ELR (cell line): ENCODE measurements around the gene F8.
"Not testable (repeated sequence)": the region's sequence is repeated elsewhere in the genome, so short reads cannot be mapped to it uniquely, and the experiment has no call there.

Experiments
- DNase-seq: peaks from one replicate; pipeline ENCODE4 v3.0.0-alpha.2; 2015; ENCODE audit warnings: low read depth

The F8 gene

DNA sequence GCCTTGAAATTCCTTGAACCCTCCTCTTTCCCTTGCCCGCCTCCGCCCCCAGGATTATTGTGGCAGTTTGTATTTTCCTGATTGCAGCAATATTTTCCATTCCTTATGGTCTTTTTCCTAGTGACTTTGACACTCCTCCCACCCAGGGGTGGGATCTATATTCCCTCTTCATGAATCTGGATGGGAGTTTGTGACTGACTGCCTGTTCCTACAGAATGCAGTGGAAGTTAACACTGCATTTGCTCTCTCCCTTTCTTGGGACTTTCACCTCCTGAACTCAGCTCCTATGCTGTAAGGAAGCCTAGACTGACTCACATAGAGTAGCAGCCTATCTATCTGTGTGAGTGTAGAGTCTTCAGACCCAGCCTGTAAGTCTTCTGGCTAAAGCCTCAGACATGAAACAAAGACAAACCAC is 6.4 kb upstream of the F8 start:
- DNase-seq = peak; percentile 39

DNA sequence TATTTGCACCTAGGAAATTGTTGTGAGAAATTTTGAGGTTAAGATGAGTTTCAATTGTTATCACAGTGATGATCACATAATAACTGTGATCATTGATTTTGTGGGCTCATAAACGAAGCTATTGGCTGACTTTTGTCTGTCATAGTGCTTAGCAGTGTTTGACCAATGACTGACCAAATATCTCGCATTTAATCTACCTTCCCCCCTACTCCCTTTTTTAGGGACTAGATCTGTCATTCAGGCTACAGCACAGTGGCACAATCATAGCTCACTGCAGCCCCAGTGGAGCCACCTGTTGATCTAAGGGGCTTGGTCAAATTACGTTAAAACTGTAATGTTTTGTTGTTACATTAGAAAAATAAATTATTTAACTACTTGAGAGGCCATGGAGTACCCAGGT is 5.6 kb upstream of the F8 start:
- DNase-seq = no peak

DNA sequence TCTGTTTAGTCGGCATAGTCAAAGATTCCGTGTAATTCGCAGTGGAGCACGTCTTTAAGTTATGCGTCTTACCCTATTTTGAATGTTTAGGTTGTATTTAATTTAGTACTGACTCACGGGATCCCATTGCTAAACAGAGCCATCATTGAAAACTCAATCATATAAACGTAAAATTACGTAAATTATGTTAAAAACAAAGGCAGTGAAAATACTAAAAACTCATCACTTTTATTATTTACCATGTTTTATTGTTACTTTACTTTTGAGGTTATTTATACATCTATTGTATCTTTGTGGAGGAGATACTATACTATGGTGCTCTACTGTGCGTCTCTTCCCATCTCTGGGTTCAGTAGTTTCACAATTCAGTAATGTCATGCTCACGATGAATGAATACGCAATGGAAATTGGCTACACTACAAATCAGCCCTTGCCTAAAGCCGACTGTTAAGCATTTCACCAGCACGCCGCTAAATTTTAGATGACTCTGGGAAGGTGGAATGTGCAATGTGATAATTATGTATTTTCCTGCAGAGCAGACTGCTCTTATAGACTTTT is 5.1 kb upstream of the F8 start:
- peak; percentile 67 for DNase-seq

DNA sequence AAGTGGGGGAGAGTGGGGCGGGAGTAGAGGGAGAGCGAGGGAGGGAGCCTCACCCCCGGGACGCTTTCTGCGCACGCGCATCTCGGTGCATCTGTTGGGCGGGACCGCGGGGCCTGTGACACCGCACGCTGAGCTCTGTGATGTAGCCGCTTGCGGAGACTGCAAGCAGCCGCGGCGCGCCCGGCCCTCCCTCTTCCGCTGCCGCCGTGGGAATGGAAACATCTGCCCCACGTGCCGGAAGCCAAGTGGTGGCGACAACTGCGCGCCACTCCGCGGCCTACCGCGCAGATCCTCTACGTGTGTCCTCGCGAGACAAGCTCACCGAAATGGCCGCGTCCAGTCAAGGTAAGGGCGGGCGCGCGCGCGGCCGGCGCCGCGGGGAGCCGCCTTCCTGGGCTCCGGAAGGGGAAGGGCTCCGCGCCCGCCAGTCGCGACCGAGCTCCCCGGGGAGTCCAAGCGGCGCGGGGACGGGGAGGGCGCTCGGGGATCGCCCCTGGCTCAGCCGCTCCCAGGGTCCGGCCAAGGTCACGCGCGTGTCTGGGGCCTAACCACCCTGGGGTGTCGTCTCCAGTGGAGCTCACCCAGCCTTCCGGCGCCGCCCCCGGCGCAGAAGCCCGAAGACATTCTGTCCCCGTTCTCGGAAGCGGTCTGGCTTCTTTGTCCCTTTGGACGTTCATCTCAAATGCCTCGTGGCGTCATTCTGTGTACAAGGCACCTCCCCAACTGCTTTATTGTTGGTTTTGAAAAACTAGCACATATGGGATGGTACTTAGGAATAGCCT is 4.4 kb upstream of the F8 start, which contains the start of gene FUNDC2:
TSS of gene FUNDC2 (plus strand) at position 118 of the 782 bp plus-strand sequence. CDS start at position 213, 95 bp downstream.
- DNase-seq = peak; percentile 90

DNA sequence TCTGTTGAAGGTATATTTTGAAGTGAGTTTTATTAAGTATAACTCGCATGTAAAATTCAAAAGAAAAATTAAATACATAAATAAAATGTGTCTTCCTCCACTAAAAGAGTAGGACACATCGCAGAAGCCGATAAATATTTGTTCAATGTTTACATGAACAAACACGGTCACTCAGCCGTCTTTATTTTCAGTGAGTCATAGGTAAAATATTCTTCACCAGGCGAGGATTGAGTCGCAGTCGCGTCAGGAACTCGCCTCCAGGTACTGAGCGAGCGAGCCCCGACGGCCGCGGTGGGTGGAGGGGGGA is 3.9 kb upstream of the F8 start:
- no peak for DNase-seq

DNA sequence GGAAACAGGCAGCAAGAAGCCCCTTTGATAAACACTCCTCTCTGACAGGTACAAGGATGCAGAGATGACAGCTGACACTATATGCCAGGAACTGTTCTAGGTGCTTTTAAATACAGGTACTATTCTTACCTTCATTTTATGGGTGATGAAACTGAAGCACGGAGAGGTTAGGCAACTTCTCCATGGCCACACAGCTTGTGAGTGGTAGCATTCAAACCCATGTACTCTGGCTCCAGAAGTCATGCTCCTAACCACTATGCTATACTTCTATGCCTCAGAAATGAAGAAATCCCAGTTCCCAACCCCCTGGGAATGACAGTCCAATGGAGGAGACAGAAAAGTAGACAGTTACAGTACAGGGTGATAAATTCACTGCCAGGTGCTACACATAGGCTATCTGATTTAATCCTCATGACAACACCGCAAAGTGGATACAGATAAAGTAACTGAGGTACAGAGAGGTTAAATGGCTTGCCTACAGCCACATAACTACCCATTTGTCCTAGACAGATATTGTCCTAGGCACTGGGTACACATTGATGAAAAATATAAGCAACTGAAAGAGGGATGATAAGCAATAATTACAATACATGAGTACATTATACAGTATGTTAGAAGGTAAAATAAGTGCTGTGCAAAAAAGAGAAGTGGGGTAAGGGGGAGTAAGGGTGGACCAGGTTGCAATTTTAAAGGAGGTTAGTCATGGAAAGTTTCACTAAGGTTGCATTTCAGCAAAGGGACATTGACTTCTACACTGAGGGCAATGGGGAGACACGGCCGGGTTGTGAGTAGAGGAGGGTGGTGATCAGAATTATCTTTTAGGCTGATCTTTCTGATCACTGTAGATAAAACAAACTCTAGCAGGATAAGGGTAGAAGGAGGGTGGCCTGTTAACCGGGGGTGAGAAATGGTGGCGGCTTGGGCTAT is 1.6 kb upstream of the F8 start:
- DNase-seq = no peak

DNA sequence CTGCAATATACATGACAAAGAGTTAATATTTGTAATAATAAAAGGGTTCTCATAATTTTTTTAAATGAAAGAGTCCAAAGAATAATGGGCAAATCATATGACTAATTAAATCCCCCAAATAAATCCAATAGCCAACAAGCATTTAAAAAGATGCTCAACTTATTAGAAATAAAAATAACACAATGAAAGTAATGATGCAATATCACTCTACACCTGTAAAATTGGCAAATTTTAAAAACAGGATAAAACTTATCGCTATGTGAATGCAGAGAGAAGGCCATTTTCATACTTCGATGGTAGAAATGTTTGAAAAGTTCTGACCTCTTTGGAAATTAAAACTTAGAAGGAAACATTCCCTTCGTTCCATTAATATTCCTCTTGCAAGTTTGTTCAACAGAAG is 1.9 kb downstream of the F8 start:
- no peak for DNase-seq

DNA sequence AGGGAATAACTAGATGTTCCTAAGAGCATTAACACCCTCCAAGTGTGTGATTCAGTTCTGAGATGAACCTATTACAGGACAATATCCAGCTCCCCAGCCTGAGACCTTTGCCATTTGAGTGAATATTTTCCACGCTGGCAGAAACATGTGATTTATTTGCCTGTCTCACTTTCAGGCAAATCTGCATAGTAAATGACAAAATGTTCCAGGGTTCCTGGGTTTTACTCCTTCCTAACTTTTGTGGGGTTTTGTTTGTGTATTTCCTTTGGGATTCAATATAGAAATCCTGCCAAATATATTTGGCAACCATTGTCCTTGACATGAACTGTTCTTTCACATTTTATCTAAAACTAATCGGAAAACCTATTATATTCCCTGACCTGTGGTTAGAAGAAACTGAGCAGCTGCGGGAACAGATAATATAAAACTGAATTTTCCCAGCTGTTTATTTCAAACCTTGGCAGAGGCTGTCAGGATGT is 12.5 kb downstream of the F8 start:
- no peak for DNase-seq

DNA sequence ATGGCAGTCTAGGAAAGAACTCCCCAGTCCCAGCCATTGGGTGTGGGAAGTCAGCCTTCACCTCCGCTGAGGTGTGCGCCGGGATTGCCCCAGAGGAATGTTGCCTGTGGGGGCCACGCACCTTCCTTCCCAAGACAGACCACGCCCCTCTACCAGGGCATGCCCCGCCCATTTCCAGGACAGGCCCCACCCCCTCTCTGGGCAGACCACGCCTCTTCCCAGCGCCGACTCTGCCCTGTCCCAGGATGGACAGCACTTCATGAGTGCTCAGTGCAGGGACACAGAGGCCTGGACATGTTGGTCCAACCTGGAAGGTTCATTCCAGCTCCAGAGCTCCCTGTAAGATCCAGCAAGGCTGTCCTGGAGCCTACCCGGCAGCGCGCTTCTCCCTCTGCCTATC is 13.9 kb downstream of the F8 start:
- DNase-seq = not testable (repeated sequence)

DNA sequence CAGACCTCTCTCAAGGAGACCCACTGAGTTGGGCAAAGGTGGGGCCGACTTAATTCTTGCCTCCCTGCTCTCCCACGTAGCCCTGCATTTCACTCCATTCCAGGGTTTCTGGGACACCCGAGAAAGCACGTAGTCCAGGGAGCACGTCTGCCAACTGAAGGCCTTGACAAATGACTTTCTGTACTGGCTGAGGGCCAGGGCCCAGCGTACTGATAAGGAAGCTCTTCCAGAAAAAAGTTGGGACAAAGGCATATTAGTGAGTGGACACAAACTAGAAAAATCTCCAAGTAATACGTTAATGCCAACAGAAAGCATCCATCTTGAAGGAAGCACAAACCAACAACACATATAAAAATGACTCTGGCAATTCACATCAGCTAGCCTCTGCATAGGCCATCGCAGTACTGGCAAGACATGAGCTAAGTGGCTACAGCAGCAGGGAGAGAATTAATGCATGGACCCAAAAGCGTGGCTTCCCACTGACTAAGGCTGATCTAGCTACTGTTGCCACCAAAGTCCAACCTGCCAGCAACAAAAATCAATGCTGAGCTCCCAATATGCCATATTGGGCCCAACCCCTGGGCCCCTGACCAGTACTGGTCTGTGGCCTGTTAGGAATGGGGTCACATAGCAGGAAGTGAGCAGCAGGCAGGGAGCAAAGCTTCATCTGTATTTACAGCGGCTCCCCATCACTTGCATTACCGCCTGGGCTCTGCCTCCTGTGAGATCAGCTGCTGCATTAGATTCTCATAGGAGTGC is 15.4 kb downstream of the F8 start:
- DNase-seq = not testable (repeated sequence)

DNA sequence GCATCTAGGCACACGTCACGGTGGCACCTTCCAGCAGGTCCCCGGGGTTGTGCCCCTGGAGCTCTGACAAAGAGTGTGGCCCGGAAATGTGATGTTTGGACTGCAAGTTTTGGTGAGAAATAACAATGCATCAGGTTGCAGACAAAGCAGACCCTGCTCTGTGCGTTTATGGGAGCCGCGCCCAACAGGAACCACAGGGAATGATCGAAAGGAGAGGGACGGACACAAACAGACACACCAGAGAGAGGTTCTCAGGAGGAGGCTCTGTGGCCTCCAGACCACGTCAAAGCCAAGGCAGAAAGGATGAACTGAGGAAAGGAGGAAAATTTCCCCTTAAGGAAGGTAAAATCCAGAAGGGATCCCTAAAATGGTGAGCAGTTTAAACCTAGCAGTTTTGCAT is 16.1 kb downstream of the F8 start:
- not testable (repeated sequence) for DNase-seq

DNA sequence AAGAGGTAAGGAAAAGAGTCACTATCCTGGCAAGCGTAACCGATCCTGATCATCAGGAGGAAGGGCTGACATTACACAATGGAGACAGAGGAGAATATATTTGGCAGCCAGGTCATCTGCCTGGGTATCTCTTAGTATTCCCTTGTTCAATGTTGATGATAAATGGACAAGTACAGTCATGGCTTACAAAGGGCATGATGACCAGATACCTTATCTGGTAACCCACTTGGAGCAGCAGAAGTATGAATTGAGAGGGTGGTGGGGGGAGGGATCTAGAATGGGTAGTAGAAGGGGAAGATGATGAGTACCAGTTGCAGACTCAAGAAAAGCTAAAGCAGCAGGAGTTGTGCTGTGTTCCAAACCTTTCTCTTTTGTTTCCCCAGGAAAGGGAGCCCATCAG is 17.3 kb downstream of the F8 start:
- DNase-seq = no peak

DNA sequence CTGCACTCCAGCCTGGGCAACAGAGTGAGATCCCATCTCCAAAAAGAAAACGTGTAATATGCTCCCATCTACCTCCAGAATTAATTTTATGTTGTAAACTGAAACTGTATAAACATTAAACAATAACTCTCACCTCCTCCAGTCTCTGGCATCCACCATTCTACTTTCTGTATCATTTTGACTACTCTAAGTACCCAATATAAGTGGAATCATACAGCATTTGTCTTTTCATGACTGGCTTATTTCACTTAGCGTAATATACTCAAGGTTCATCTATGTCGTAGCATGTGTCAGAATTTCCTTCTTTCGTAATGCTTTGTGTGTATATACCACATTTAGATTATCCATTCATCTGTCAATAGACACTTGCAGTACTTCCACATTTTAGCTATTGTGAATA is 20.6 kb downstream of the F8 start:
- no peak for DNase-seq

DNA sequence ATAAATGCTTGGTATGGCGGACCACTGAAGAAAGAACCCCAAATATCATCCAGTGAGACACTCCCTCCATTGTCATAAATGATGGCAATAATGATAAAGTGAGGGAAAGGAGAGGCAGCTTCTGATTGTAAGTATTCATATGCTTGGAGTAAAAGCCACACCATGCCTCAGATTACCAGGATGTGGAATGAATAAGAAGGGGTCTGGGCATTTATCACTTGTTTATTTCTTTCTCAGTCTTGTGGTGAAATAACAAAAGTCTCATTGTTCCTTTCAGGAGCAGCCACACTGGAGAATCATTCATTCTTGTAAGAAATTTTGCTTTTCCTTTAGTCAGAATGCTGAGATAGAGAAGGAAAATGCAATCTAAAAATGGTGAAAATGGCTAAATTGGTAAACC is 21.7 kb downstream of the F8 start:
- no peak for DNase-seq

DNA sequence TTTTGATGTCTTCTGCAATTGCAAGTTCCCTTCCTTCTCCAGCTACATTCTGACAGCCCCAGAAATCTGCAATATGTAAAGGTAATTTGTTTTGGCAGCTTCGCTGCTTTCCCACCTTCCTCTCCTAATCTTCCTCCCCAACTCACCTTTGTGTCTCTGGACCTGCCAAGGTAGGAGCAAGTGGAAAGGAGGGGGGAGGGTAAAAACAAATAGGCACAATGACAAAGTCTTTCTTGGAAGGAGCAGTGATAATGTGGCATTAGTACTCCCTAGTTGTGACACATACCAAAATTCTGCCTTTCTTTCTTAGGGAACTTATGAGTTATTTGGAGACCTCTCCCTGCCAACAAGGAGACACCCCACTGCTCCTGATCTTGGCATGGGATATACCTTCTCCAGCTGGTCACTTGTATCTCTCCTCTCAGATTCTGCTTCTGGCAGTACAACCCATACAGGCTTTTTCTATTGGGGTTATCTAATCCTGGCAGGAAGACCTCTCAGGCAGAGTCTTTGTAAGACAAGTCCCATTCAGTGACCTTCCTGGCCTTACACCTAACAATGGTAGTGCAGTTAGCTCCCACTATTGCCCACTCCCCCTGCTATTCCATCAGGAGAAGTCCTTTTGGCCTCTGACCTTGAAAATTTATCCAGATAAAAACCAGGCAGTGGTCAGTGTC is 24.2 kb downstream of the F8 start:
- no peak for DNase-seq

DNA sequence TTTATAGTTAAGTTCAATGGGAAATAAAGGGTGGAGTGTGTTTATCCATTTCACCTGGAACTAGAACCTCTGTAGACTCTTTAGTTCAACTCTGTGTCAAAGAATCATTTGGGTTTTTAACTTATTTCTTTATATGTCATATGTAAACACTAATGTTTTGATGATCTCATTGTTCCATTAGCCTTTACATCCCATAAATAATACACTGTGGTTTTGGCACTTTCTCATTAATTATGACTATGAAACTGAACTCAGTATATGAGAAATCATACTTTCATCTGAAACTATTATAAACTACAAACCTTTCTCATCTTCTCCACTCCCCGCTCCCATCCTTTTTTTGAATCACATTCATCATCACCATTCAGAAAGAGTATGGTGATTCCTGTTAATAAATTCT is 31.0 kb downstream of the F8 start:
- DNase-seq = no peak

DNA sequence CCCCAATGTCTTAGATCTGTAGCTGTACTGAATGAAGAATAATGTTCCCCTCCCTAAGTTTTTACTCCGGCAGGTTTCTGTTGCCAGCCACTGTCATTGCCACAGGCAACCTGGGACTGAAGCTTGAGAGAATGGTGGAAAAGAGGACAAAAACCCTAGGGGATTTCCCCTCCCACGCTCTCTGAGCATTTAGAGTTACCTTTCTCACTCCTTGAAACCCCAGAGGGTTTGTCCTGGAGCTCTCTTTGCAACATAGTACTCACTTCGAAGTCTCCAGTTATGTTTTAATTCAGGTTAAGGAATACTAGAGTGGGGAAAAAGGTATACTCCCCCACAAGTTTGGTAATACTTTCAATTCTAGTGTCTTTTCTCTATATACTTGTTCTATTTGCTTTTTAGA is 31.5 kb downstream of the F8 start:
- no peak for DNase-seq

DNA sequence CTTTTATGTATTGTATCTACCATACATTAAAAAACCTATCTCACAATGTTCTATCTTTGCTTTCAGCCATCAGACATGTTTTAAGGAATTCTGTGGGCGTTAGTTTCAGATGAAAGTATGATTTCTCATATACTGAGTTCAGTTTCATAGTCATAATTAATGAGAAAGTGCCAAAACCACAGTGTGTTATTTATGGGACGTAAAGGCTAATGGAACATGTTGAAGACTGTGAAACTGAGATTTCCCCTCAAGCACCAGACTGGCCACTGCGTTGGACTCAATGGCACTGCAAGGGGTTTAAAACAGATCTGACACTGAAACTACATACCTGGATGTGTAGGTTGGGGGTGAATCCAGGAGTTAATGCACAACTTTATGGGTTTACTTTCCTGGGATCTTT is 32.0 kb downstream of the F8 start:
- no peak for DNase-seq

DNA sequence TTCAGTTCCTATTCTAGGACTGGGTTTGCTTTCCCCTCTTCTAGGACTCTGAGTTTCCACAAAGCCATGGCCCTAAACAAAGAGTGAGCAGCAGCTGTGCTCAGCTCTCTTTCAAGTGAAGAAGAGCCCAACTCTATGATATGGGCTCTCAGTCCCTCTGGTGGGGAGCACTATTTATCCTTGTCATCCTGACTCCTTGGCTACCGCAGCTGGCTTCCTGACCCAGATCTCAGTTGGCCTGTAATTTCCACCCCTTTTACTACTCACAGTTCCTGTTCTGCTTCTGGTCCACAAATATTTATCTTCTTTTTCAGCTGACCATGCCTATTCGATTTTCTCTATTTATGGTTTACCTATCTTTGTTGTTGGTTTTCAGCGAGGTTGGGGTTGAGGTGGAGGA is 33.8 kb downstream of the F8 start:
- no peak for DNase-seq

DNA sequence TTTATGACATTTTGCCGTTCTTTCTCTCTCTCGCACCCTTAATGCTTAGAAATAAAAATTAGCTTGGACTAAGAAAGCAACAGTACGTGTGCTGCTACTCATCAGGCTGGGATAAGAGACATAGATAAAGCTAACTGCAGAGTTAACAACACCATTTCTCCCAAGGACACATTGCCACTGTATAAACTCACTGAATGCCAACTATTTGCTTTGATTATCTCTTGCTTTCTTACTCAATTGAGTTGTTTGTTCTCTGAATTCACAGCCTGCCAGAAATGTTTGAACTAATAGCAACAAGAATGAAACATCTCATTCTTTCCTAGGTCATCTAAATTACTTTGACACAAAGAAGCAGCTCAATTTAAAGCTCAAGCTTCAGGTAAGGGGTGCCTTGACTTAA is 34.6 kb downstream of the F8 start:
- DNase-seq = no peak

DNA sequence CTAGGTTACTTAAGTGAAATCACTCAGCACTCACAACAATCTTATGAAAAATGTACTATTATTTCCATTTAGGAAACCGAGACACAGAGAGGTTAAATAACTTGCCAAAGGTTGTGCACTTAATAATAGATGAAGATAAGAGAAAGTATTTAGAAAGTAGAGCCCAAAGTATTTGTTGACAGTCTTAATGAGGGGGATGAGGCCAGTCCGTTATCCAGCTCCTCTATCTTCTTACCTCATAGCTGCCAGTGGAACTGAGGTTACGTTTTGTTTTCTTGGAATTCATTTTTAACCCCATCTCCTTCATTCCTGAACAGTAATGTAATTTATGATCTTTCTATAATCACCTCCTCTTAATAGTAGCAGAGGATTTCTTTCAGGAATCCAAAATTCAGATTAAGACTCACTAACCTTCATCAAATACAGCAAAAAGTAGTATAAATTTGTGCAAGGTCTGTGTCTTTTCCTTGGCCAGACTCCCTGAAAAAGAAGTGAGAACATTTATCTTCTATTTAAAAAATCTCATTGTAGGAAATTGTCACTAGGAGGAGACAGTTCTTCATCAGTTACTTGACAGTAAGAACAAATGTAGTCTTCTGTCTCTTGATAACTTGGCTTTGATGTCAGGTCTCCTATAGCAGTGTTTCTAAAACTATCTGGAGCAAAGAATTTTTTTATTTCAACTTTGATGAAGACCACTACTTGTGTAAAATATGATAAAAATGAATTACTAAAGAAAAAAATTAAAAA is 35.5 kb downstream of the F8 start:
- DNase-seq = peak; percentile 6
